Activated T-cell treated with anti-CD3 and anti-CD28 coated beads for 1 hour (primary cell): ENCODE measurements around the gene LRRC4C.

Source experiments
- DNase-seq: peaks from one replicate; pipeline ENCODE4 v3.0.0-alpha.2; 2020; ENCODE audit warnings: low read depth

The LRRC4C gene

DNA sequence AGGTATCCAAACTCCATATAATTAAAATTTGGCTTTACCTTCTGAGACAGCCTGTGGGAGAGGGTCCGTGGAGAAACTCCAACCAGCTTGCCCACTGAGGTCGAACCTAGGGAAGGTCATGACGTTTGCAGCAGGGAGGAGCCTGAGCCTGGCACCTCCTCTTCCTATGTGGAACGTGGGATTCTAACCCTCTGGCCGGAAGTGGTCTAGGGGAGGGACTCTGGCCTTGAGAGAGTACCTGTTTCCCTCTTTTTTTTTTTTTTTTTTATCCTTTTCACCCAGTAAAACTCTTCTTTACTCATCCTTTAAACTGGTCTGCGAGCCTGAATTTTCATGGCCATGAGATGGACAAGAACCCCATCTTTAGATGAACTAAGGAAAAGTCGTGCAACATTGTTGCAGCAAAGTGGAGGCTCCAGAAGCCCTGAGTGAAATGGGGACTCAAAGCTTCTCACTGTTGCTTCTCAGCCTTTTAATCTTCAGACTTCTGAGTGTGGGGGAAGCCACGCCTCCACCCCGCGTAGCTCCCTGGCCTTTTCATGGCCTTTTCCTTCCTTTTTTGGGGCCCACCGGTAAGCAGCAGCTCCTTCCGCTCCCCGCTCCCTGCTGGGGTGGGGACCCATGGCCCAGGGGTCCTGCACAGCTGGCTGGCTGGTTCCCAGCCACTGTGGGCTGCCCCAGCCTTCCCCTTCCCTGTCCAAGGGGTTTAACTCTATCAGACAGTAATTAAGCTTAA lies 1359.9 kb downstream of the LRRC4C start:
- no peak for DNase-seq

DNA sequence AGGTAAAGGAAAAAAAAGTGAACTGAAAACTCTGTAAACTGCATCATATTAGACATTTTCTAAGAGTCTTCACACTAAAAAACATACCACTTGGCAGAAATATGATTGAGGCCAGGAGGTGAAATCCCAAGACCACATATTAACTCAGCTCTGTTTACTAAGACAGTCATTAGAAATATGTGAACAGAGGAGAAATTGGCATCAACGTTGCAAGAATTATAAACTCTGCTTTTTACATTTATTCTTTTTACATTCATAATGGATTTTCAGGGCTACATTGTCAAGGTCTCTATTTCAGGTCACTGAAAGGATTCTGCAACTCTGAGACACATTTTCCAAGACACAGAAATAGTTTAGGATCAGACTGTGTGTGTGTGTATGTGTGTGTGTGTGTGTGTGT lies 1364.0 kb downstream of the LRRC4C start:
- DNase-seq = no peak

DNA sequence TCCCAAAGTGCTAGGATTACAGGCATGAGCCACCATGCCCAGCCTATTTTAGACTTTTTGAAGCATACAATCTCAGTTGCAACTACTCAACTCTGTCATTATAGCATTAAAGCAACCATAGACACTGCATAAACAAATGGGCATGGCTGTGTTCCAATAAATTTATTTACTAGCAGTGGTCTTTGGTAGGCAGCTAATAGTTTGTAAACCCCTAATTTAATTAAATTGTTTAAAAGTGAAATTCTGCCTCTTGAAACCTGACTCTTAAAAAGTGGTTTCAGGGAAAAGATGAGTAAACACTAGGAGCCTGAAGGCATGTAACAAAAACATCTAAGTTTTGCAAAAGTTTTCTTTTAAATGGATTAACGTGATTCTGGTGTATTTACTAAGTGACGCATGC lies 1364.5 kb downstream of the LRRC4C start:
- DNase-seq = no peak

DNA sequence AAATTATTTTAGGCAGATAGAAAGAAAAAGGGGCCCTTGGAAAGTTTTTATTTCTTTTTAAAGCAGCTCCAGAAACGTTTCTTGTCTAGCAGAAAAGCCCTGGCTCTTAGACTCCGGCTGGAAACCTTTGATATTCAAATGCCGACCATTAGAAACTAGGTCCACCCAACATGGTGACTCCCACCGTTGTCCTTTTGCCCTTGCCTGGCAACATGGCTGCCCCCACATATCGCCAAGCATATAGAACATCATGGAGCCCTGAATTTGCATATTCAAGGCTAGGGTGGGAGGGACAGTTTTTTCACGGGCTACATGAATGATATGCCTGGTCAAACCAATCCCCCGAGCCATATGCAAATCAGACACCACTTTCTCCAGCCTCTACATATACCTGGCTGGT lies 1379.0 kb downstream of the LRRC4C start:
- DNase-seq = no peak
